GM19023 (cell line): ENCODE results near the gene POGLUT2.
A peak's percentile ranks its signal among the peaks of the same experiment; 100 is the strongest.

Source experiments
- ATAC-seq: cut with Tn5 transposase; IDR thresholded peaks from one replicate; pipeline ENCODE4 v1.9.1; 2021; ENCODE audit warnings: mild to moderate bottlenecking, moderate library complexity; ENCODE audit not compliant: unreplicated experiment

Gene POGLUT2

DNA sequence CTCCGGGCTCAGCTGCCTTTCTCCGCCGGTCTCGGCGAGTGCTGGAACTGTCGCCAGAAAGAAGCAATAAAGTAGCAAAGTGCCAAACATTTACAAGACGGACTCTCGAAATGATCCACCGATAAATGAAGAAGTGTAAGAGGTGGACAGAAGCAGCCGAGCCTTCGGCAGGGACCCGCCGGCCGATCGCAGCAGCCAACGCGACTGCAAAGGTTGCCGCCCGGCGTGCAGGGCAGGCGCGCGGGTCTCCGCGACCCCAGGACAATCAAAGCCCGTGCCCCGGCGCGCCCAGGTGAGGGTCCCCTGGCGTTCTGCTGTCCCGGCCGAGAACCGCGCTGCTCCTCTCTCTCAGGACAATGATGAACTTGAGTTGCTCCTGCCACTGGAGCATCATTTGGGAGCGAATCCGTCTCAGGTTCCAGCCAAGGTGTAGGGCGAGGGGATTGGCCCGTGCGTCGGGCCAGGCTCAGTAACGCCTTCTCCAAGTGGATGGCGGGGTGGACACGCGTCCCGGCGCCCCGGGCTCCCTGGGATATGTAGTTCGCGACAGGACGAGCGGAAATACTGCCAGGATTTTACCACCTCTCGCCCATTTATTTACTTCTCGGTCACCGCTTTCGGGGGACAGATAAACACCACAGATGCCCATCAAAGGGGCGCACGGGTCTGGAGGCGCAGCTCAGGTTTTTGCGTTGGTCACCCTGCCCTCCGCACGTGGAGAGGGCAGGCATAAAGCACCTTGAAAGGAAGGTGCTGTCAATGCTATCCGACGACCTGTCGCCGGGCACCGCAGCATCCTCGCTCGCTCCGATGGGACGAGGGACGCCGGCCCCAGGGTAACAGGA is at the start of gene POGLUT2, which contains the start of gene BIVM:
POGLUT2 (minus strand) TSS at position 396 of the 845 bp plus-strand sequence; CDS start at position 90, 306 bp downstream.
BIVM (plus strand) TSS at position 539 of the 845 bp plus-strand sequence. CDS start 8,149 bp downstream, outside the sequence.
- ATAC-seq, result peak; percentile 74

- ATAC-seq, result no peak
These were observed 48.8 kb upstream of the POGLUT2 start for GRCh38 chr13:102847272-102848234.

- peak; percentile 28 for ATAC-seq
These were observed 47.7 kb upstream of the POGLUT2 start for GRCh38 chr13:102846261-102847015.

DNA sequence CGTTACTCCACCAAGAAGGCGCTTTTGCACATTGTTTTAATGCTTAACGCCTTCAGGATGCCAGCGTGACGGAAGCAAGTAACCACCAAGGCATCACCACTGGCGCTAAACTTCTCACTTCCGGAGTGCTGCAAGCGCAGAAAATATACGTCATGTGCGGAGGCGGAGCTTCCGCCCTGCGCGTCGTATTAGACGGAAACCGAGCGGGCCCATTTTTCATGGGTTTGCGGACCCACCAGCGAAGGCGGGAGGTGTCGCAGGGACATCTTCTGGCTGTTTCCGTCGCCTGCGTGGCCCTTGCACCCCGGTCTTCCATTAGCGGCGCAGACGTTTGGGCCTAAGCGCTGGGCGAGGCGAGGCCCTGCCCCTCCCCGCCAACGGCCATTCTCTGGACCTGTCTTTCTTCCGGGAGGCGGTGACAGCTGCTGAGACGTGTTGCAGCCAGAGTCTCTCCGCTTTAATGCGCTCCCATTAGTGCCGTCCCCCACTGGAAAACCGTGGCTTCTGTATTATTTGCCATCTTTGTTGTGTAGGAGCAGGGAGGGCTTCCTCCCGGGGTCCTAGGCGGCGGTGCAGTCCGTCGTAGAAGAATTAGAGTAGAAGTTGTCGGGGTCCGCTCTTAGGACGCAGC is 47.0 kb upstream of the POGLUT2 start, which contains the start of gene ERCC5:
ERCC5 (plus strand) TSS at position 403 of the 631 bp plus-strand sequence. CDS start 235 bp downstream, outside the sequence.
- ATAC-seq, result peak; percentile 86

- peak; percentile 28 for ATAC-seq
These were observed 46.5 kb upstream of the POGLUT2 start for GRCh38 chr13:102845289-102845629.

DNA sequence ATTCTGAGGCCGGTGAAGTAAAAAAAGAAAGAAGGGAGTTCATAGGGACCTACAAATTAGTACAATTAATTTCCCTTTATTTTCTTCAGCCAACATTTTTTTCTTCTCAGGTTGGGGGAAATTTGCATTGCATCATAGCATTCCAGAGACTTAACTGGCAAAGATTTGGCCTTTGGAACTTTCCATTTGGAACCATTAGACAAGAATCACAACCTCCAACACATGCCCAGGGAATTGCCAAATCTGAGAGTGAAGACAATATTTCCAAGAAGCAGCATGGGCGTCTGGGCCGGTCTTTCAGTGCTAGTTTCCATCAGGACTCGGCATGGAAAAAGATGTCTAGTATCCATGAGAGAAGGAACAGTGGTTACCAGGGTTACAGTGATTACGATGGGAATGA is 40.7 kb upstream of the POGLUT2 start:
- no peak for ATAC-seq

DNA sequence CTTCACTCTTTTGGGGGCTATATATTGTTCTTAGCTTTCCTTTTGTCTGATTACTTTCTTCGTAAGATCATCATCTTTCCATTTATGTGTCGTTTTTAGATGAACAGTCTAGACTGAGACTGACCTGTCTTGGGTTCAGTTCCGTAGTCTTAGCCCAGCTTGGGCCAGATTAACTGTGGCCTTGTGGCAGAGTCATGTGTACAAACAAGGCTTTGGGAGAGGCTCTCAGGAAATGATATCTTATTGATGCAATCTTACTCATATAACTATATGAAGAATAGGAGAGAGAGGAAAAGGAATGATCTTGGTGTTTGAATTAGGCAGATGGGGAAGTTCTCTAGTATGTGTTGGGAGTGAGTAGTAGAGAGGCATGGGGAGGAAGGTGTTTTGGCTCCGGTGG is 40.2 kb upstream of the POGLUT2 start:
- no peak for ATAC-seq

DNA sequence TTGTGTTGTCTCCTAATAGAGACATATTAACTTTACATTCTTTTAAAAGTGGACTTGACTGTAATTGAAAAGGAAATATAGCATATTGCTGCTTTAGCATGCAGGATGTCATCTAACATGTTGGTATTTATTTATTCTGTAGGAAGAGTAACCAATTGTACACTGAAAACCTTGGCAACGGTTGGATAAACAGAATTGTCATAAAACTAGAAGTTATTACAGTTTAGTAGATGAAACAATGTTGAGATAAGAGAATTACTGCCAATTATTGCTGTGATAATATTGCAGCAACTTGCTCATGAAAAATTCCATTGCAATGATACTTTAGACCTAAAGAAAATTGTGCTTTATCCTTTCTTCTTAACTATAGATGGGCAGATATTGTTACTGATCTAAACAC is 39.5 kb upstream of the POGLUT2 start:
- no peak for ATAC-seq

GRCh38 chr13:102836471-102836870 is 37.7 kb upstream of the POGLUT2 start:
- no peak for ATAC-seq

DNA sequence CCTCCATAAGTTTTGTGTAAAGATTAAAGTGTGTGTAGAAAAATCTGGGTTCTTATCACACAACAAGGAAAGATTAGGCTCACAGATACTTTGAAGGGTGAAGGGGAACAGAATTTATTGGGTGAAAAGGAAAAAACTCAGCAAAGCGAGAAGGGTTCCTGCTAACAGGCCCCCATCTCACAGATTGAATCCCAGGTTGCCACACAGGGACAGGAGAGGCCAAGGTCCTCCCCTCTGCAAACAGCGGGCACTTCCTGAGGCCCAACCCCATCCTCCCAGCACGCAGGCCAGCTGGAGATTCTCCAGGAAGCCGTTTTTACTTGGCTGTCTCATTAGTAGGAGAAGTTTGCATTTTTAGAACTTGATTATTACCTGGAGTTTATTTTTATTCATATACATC is 31.9 kb upstream of the POGLUT2 start:
- ATAC-seq, result no peak

DNA sequence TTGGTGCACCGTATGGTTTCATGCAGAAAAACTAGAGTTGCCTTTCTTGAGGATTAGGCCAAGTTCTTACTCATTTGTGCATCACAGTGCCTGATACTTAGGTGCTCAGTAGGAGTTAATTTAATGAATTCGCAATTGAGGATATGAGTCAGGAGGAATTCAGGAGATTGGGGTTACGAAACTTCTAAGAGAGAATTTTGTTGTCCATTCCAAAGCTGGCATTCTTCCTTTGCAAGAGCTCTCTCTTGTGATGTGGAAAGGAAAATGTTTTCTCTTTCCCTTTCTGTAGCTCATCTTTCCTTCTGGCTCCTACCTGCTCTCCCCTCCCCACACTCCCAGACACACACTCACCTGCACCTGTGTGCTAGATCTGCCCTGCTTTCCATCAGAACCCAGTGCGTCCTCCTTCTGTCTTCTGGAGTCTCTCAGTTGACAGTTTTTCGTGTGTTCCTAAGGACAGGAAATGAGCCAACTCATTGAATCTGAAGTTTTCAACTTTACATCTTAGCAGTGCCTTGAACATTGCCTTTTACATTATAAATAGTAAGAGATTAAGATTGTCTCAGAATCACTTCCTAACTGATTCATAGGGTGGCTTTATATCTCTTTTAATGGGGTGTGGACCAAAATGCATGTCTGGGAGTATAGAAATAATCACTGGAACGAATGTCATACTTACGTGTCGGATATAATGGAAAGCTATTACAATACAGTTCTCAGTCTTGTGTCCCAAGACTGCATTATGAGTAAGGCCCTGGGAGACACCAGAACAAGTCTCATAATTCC is 27.3 kb upstream of the POGLUT2 start:
- ATAC-seq, result no peak

DNA sequence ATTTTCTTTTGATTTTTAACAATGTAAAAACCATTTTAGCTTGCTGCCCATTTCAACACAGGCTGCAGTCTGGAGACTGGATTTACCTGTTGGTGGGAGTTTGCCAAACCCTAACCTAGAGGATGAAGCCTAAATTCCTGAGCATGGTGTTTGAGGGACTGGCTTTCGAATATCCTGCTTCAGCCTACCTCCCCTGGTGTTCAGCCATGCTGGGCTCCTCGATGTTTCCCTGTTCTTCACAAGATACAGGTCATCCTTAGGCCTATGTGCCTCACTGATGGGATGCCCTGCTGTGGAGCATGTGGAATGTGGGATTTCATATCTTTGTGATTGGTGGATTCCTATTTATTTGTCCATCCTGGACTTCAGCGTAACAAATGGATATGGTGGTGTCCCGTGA is 26.6 kb upstream of the POGLUT2 start:
- no peak for ATAC-seq

- ATAC-seq, result no peak
These were observed 19.1 kb upstream of the POGLUT2 start for GRCh38 chr13:102817907-102818306.

GRCh38 chr13:102817241-102817640 is 18.5 kb upstream of the POGLUT2 start:
- ATAC-seq, result no peak

DNA sequence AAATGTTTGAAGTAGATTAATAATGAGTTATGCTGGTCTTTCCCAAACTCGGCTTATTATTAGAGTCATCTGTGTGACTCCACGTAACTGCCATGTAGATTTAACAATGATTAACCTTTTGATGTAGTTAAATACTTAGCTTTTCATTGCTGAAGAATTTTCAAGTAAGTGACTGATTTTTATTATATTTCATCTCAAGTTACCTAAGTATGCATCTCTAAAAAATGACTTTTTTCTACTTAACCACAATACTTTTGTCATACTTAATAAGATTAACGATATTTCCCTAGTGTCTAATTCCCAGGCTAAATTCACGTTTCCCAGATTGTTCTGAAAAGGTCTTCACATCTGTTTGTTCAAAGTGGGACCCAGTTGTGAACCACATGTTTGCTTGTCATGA is 17.9 kb upstream of the POGLUT2 start:
- no peak for ATAC-seq

GRCh38 chr13:102815788-102816187 is 17.0 kb upstream of the POGLUT2 start:
- ATAC-seq, result no peak

- ATAC-seq, result no peak
These were observed 16.0 kb upstream of the POGLUT2 start for GRCh38 chr13:102814793-102815192.

DNA sequence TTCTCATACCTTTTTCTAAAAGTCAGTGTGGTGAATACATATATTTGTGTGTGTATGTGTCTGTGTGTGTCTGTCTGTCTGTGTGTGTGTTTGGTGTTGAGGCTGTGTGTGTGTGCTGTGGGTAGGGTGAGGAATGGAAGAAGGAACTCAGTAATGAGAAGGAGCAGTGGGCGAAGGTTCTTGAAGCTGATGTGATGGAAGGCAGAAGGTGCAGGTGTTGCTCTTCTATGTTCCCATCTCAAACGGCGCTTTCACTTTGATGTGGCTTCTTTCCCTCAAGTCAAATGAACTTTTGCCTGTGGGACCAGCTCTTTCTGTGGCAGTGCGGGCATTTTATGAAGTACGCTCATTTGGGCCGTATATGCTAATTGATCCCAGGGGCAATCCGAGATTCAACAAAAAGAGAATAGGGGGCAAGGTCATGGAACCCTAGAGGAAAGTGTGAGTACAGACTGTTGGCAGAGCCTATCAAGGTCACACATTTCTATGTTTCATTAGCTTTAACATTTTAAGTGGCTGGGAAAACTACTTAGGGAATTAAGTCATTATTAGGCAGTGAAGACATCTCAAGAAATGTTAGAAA is 15.3 kb upstream of the POGLUT2 start:
- ATAC-seq, result peak; percentile 57
